Epidermal melanocyte (primary cell): Measurements from ENCODE around the gene RAI1.

ENCODE experiments used
- DNase-seq: peaks from one replicate; pipeline ENCODE4 v3.0.0; 2011; ENCODE audit warnings: low spot score; ENCODE audit not compliant: insufficient read length

The RAI1 gene

DNA sequence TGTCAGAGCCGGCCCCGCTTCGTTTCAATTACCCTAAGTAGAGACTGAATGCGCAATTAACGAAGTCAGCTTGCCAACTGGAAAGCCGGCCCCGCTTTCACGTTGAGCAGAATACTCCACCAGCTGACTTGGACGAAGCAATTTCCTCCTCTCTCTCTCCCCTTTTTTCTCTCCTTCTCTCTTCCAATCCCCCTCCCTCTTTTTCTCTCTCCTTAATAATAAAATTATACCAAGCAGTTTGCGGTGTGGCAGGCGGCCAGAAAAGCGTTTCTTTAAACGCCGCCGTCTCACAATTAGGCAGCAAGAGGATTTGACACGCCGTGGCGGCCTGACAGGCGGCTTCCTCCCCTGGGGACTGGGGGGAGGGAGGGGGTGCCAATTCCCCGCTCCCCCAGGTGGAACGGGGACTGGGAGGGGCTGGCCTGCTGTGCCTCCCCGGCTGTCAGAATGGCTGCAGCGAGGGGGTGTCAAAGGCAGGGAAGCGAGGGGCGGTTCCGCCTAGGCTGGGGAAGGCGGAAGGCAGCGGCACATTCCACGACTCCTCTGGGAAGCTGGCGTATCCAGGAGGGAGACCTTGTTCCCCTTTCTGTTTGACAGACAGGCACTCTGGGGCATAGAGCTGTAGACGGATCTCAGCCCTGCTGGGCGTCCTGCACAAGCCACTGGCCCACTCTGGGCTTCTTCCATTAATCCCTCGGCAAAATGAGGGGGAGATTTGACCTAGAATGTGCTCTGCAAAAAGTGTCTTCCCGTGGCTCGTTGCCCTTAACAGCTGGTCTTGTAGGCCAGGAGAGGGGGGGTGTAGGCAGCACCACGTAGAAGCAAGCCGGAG, 102.8 kb downstream of the RAI1 start:
- no peak for DNase-seq

DNA sequence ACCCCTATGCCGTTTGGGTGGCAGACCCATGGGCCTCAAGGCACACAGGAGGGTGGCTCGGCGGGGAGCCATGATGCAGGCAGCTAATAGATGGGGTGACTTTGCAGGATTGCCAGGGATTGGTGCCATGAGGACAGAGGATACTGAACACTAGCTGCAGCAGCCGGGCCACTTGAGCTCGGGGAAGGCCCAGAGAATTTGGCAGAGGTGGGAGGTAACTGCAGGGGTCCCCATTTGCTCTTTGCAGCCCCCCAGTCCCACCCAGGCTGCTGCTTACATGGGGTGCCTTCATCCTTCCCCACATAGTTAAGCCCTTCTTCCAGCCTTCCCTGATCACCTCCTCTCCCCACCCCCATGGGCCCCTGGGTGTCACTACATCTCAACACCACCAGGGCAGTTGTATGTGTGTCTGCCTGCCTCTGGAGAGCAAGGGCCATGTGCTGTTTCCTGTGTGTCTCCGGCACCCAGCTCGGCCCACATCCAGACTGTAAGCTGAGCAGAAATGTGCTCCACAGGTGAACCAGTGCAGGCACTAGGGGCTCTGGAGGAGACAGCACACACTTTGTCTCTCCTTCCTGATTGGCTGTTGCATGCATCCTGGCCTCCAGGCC, 103.5 kb downstream of the RAI1 start:
- no peak for DNase-seq

DNA sequence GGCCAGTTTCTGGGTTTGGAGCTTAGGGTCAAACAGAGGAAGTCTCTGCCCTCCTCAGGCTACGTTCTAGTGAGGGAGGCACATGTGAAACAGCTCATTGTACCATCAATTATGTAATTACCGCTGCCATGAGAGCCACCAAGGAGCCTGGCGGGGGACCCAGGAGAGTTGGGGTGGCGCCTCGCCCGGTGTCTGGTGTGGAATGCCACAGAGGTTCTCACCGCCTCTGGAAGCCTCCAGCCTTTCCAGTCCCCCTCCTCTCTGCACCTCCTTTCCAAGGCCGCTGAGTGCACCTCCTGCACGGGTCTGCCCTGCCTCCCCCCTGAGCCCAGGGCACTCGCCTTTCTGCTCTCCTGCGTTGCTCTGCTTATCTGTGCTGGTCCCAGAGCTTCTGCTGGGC, 104.1 kb downstream of the RAI1 start:
- DNase-seq = no peak

- no peak for DNase-seq
Measured at GRCh38 chr17:17786998-17787397, 105.7 kb downstream of the RAI1 start.

DNA sequence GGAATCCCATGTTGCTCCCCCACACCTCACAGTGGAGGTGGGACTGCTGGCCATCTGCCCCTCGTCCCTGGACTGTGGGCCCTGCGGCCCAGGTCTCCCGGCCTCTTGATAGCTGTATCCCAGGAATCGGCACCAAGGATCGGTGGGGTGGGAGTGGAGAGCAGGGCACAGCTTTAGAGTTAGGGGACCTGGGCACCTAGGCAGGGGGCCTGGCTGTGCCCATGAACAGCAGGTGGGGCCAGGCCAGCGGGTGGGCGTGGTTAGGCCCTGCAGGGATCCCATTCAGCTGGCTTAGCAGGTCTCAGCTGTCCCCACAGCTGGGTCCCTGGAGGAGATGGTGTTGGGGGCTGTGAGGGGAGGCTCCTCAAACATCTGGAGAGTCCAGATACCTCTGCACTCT, 106.3 kb downstream of the RAI1 start:
- no peak for DNase-seq

GRCh38 chr17:17788967-17789366, 107.7 kb downstream of the RAI1 start:
- no peak for DNase-seq

DNA sequence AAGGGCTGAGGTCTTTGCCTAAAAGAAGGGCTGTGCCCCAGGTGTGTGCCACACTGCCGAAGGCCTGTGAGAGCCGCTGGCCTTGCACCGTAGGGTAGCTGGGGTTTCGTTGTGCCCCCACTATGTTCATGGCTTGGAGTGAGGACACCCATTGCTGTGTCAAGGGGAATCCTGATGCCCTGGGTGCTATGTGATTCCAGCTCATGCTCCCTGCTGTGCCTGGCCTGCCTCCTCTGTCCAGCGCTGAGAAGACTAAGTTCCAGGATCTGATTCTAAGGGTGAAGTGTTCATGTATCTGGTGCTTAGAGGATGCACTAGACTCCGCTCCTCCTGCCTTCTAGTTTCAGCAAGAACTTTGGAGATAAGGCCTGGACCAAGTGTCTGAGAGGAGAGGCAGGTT, 108.2 kb downstream of the RAI1 start:
- no peak for DNase-seq

- no peak for DNase-seq
Measured at GRCh38 chr17:17789828-17790636, 108.8 kb downstream of the RAI1 start.

DNA sequence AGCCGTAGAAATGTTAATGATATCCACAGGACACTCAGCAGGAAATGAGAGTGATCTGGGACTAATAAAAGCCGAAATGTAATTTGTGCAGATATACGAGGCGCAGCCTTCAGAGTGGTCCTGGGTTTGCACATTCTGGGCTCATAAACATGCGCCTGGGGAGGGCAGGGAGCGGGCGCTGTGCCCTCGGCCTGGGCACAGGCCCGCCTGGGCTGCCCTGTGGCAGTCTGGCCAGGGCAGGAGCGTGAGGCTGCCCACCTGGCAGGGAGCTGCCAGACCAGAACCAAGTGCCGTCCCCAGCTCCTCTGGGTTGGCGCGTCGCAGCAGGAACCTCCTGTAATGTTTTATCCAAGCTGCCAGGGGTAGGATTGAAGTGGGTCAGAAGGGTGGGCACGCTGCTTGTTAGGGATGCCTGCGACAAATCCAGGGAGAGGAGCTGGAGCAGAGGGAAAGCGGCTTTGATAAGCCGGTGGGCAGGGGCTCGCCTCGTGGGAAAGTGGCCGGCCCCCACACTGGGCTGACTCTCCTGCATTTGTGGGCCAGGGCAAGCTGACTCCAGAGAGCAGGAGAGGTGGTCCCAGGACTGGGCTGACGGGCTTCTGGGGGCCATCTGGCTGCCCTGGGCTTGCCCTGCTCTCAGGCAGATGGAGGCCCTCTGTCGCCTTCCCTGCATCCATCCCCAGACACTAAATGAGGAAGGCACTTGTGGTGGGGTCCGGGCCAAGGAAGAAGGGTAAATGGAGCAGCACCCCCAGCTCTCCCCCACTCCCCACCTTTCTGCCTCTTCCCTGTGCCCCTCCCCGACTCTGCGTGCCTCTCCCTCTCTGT, 109.6 kb downstream of the RAI1 start:
- DNase-seq = no peak

GRCh38 chr17:17792037-17792550, 110.8 kb downstream of the RAI1 start:
- DNase-seq = no peak

DNA sequence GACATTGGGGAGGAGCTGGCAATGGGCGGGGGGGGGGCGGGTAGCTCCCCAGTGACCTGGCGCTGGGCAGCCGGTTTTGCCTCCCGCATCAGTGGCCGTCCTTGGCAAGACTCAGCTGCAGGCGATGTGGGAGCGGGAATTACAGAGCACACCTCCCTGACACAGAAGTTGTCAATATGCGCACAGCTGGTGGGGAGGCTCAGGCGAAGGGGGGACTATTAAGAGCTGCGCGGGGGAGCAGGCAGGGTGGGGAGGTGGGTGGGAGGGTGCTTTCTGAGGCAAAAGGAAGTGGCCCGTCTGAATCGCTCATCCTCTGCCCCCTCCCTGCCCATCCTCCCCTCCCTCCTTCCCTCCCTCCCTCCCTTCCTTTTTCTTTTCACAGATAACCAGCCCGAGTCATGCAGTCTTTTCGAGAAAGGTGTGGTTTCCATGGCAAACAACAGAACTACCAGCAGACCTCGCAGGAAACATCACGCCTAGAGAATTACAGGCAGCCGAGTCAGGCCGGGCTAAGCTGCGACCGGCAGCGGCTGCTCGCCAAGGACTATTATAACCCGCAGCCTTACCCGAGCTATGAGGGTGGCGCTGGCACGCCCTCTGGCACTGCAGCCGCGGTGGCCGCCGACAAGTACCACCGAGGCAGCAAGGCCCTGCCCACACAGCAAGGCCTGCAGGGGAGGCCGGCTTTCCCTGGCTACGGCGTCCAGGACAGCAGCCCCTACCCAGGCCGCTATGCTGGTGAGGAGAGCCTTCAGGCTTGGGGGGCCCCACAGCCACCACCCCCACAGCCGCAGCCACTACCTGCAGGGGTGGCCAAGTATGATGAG, 111.5 kb downstream of the RAI1 start:
- DNase-seq = no peak

- no peak for DNase-seq
Measured at GRCh38 chr17:17793378-17794214, 112.3 kb downstream of the RAI1 start.

DNA sequence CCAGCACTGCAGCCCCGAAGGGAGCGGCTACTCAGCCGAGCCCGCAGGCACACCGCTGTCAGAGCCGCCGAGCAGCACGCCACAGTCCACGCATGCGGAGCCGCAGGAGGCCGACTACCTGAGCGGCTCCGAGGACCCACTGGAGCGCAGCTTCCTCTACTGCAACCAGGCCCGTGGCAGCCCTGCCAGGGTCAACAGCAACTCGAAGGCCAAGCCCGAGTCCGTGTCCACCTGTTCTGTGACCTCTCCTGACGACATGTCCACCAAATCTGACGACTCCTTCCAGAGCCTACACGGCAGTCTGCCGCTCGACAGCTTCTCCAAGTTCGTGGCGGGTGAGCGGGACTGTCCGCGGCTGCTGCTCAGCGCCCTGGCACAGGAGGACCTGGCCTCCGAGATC, 113.1 kb downstream of the RAI1 start:
- DNase-seq = no peak

- no peak for DNase-seq
Measured at GRCh38 chr17:17795296-17795695, 114.0 kb downstream of the RAI1 start.

- DNase-seq = no peak
Measured at GRCh38 chr17:17795946-17796786, 114.9 kb downstream of the RAI1 start.

DNA sequence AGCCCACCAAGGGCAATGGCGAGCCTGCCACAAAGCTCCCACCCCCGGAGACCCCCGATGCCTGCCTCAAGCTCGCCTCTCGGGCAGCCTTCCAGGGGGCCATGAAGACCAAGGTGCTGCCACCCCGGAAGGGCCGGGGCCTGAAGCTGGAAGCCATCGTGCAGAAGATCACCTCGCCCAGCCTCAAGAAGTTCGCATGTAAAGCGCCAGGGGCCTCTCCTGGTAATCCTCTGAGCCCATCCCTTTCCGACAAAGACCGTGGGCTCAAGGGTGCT, 115.5 kb downstream of the RAI1 start:
- DNase-seq = no peak

DNA sequence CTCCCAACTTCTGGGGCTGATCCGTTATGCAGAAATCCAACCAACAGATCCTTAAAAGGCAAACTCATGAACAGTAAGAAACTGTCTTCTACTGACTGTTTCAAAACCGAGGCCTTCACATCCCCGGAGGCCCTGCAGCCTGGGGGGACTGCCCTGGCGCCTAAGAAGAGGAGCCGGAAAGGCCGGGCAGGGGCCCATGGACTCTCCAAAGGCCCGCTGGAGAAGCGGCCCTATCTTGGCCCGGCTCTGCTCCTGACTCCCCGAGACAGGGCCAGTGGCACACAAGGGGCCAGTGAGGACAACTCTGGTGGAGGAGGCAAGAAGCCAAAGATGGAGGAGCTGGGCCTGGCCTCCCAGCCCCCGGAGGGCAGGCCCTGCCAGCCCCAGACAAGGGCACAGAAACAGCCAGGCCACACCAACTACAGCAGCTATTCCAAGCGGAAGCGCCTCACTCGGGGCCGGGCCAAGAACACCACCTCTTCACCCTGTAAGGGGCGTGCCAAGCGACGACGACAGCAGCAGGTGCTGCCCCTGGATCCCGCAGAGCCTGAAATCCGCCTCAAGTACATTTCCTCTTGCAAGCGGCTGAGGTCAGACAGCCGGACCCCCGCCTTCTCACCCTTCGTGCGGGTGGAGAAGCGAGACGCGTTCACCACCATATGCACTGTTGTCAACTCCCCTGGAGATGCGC, 116.0 kb downstream of the RAI1 start:
- no peak for DNase-seq

GRCh38 chr17:17798010-17798556, 116.8 kb downstream of the RAI1 start:
- no peak for DNase-seq
